Measurements from ENCODE around the gene RABGAP1.
A peak's percentile ranks its signal among the peaks of the same experiment; 100 is the strongest.

RABGAP1 gene

DNA sequence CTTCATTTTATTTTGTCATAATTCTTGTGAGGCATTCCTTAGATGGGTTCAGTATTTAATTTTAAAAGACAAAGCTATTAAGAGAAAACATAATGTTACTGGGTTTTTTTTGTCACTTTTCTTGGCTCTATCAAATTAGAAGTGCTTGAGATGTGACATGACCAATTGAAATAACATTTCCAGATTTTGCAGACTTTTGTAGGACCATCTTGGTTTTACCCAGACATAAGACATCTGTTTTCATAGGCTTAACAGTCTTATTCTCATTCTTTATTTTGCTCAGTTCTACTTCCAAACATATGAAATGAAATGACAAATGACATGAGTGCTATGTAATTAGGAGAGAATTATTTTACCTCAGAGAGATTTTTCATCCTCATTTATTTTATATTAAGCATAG lies 112.2 kb downstream of the RABGAP1 start:
- H3K4me3 ChIP-seq (ENCODE audit: control insufficient read depth, low read depth, low read length) = no peak overlapping the region
- TF ChIP-seq, protein P1, sequence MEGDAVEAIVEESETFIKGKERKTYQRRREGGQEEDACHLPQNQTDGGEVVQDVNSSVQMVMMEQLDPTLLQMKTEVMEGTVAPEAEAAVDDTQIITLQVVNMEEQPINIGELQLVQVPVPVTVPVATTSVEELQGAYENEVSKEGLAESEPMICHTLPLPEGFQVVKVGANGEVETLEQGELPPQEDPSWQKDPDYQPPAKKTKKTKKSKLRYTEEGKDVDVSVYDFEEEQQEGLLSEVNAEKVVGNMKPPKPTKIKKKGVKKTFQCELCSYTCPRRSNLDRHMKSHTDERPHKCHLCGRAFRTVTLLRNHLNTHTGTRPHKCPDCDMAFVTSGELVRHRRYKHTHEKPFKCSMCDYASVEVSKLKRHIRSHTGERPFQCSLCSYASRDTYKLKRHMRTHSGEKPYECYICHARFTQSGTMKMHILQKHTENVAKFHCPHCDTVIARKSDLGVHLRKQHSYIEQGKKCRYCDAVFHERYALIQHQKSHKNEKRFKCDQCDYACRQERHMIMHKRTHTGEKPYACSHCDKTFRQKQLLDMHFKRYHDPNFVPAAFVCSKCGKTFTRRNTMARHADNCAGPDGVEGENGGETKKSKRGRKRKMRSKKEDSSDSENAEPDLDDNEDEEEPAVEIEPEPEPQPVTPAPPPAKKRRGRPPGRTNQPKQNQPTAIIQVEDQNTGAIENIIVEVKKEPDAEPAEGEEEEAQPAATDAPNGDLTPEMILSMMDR (conservative IDR thresholded peaks at IDR 0.05; ENCODE audit: control insufficient read depth, insufficient read depth, low read depth, low read length) = no peak
- no peak for DNase-seq (ENCODE audit: low read depth)

DNA sequence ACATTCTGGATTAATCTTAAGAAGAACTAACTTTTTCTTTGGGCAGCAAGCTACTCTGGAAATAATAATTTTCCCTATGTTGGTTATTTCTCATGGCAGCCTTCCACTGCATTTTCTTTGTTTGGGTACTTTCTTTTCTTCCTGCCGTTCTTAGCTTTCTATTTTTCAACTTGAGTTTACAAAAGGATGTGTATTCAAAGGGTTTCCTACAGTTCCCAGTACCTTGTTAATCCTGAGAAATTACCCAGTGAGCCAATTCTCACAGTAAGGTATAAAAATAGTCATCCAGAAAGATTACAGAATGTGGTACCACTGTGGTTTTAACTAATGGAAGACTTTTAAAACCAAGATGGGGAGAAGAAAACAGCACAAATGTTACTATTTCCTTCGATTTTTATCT lies 112.9 kb downstream of the RABGAP1 start:
- no peak overlapping the region for H3K4me3 ChIP-seq (ENCODE audit: control insufficient read depth, low read depth, low read length)
- DNase-seq (ENCODE audit: low read depth) = no peak
- TF ChIP-seq, protein P1 (conservative IDR thresholded peaks at IDR 0.05; ENCODE audit: control insufficient read depth, insufficient read depth, low read depth, low read length) = no peak

DNA sequence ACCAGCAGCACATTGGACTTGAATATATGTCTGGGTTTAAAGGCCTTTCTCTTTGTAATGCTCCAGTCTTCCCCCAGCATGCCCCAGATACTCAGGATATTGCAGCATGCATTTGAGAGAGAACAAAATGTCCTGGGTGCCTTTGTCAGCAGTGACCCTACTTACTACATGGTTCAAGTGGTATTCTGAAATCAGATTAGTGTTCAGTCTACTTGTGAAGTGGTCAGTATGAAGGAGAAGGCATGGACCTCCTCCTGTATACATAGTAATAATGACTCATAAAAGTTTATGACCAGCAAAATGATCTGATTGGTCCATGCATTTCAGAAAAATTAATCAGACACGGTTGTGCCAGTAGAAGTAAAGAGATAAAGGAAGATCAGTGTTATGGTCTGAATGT lies 118.0 kb downstream of the RABGAP1 start:
- no peak overlapping the region for H3K4me3 ChIP-seq (ENCODE audit: control insufficient read depth, low read depth, low read length)
- TF ChIP-seq, protein P1 (conservative IDR thresholded peaks at IDR 0.05; ENCODE audit: control insufficient read depth, insufficient read depth, low read depth, low read length) = no peak
- DNase-seq (ENCODE audit: low read depth) = peak; percentile 91

DNA sequence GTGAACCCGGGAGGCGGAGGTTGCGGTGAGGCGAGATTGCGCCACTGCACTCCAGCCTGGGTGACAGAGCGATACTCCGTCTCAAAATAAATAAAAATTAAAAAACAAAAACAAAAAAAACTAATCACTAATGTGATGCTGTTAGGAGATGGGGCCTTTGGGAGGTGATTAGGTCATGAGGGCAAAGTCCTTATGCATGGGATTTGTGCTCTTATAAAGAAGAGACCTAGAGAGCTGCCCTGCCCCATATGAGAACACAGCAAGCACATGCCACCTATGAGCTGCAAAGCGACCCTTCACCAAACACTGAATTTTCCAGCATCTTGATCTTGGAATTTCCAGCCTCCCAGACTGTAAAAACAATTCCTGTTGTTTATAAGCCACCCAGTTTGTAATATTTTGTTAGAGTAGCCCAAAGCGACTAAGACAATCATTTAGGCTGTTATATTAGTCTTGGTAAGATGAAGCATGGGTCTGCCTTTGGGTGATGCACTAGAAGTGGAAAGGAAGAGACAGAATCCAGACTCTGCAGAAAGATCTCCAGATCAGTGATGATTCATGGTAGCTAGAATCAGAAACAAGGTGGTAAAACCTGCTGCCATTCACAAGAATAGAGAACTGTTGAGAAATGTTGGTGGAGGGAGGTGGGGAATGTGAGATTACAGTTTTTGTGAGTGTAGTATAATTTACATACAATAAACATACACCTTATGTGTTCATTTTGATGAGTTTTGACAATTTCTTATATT lies 118.8 kb downstream of the RABGAP1 start:
- no peak for DNase-seq (ENCODE audit: low read depth)
- TF ChIP-seq, protein P1 (conservative IDR thresholded peaks at IDR 0.05; ENCODE audit: control insufficient read depth, insufficient read depth, low read depth, low read length) = no peak
- H3K4me3 ChIP-seq (ENCODE audit: control insufficient read depth, low read depth, low read length) = no peak overlapping the region

DNA sequence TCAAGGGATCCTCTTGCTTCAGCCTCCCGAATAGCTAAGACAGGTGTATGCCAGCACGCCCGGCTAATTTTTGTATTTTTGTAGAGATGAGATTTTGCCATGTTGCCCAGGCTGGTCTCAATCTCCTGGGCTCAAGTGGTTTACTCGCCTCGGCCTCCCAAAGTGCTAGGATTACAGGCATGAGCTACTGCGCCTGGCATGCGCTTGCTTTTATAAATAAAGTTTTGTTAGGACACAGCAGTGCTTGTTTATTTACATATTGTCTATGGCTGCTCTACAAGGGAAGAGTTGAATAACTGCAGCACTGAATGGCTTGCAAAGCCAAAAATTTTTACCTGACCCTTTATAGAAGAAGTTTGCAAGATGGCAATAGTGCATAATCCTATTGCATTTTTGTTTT lies 120.4 kb downstream of the RABGAP1 start:
- no peak overlapping the region for H3K4me3 ChIP-seq (ENCODE audit: control insufficient read depth, low read depth, low read length)
- TF ChIP-seq, protein P1 (conservative IDR thresholded peaks at IDR 0.05; ENCODE audit: control insufficient read depth, insufficient read depth, low read depth, low read length) = no peak
- DNase-seq (ENCODE audit: low read depth) = no peak

DNA sequence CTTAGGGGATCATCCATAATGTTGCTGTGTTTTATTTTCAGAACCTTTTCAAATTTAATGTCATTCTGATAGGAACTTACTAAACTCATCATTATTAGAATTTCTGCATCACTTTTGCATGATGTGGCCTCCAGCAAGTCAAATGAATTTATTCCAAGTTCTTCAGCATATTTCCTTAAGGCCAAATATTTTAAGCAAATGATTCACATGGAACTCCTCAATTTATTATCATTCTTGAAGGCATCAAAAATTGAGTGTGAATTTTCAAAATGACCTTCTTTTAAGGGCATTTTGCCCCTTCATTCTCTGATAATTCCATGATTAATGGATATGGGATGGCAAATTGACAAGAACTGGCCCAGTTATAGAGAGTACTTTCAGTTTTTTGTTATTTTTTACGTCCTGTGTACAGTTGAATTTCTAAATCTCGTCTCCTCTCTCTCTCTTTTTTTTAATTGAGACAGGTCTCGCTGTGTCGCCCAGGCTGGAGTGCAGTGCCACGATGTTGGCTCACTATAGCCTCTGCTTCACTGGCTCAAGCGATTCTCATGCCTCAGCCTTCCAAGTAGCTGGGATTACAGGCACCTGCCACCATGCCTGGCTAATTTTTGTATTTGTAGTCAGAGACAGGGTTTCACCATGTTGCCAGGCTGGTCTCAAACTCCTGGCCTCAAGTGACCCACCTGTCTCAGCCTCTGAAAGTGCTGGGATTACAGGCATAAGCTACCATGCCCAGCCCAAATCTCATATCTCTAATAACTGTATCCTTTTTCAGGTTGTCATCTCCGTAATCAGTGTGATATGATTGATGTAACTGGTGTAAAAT lies 121.7 kb downstream of the RABGAP1 start:
- DNase-seq (ENCODE audit: low read depth) = no peak
- H3K4me3 ChIP-seq (ENCODE audit: control insufficient read depth, low read depth, low read length) = no peak overlapping the region
- TF ChIP-seq, protein P1 (conservative IDR thresholded peaks at IDR 0.05; ENCODE audit: control insufficient read depth, insufficient read depth, low read depth, low read length) = no peak
